ES-I3 (cell line): Measurements from ENCODE around the gene SCUBE1.

Source experiments
- H3K36me3 ChIP-seq: 2 replicates; pipeline ENCODE4 v1.6.1; 2013; ENCODE audit warnings: mild to moderate bottlenecking, low read length, control low read depth, moderate library complexity; ENCODE audit not compliant: insufficient read depth
- H3K4me1 ChIP-seq: 2 replicates; pipeline ENCODE4 v1.6.1; 2013; ENCODE audit warnings: mild to moderate bottlenecking, control low read depth, low read length; ENCODE audit not compliant: insufficient read depth
- H3K9ac ChIP-seq: 2 replicates; pipeline ENCODE4 v1.6.1; 2013; ENCODE audit warnings: low read depth, mild to moderate bottlenecking, low read length, moderate library complexity
- H3K9me3 ChIP-seq: 2 replicates; pipeline ENCODE4 v1.6.1; 2013; ENCODE audit warnings: mild to moderate bottlenecking, low read length, moderate library complexity; ENCODE audit not compliant: control insufficient read depth, insufficient read depth

SCUBE1 gene

GRCh38 chr22:43181321-43182076, 161.7 kb downstream of the SCUBE1 start:
- Histone ChIP-seq H3K4me1 (peaks cover 6% of the 10 kb centered on the region; the same call in 1 of the 2 replicates), H3K9me3 (no peaks in the 10 kb centered on the region), H3K9ac (no peak overlapping the region), H3K36me3 (peaks cover 7% of the 10 kb centered on the region)

- Histone ChIP-seq H3K9ac (no peak overlapping the region), H3K9me3 (no peaks in the 10 kb centered on the region), H3K36me3 (peaks cover 7% of the 10 kb centered on the region), H3K4me1 (peaks cover 4% of the 10 kb centered on the region; the same call in 1 of the 2 replicates)
Observed at GRCh38 chr22:43180670-43181069, 162.5 kb downstream of the SCUBE1 start.

GRCh38 chr22:43179911-43180195, 163.3 kb downstream of the SCUBE1 start:
- H3K36me3 ChIP-seq: peaks cover 7% of the 10 kb centered on the region
- H3K9me3 ChIP-seq: no peaks in the 10 kb centered on the region
- H3K4me1 ChIP-seq: no peaks in the 10 kb centered on the region
- H3K9ac ChIP-seq: no peak overlapping the region

- Histone ChIP-seq H3K36me3 (peaks cover 7% of the 10 kb centered on the region), H3K9me3 (no peaks in the 10 kb centered on the region), H3K4me1 (no peaks in the 10 kb centered on the region), H3K9ac (no peak overlapping the region)
Observed at GRCh38 chr22:43179146-43179910, 163.8 kb downstream of the SCUBE1 start.

GRCh38 chr22:43177479-43177878, 165.7 kb downstream of the SCUBE1 start:
- Histone ChIP-seq H3K36me3 (peaks cover 12% of the 10 kb centered on the region), H3K9ac (no peak overlapping the region), H3K4me1 (no peaks in the 10 kb centered on the region), H3K9me3 (no peaks in the 10 kb centered on the region)

GRCh38 chr22:43176090-43176489, 167.1 kb downstream of the SCUBE1 start:
- Histone ChIP-seq H3K9ac (no peak overlapping the region), H3K36me3 (peaks cover 14% of the 10 kb centered on the region), H3K9me3 (no peaks in the 10 kb centered on the region)

GRCh38 chr22:43174941-43175531, 168.1 kb downstream of the SCUBE1 start:
- Histone ChIP-seq H3K4me1 (no peaks in the 10 kb centered on the region), H3K9ac (no peak overlapping the region), H3K9me3 (no peaks in the 10 kb centered on the region), H3K36me3 (peaks cover 15% of the 10 kb centered on the region)

More at GRCh38 chr22:43176090-43176489, 167.1 kb downstream of the SCUBE1 start:
- no peaks in the 10 kb centered on the region for H3K4me1 ChIP-seq

- Histone ChIP-seq H3K36me3 (peaks cover 15% of the 10 kb centered on the region), H3K4me1 (no peaks in the 10 kb centered on the region), H3K9me3 (no peaks in the 10 kb centered on the region), H3K9ac (no peak overlapping the region)
Observed at GRCh38 chr22:43173976-43174720, 169.0 kb downstream of the SCUBE1 start.

- Histone ChIP-seq H3K4me1 (no peaks in the 10 kb centered on the region), H3K9ac (no peak overlapping the region), H3K36me3 (peaks cover 11% of the 10 kb centered on the region), H3K9me3 (no peaks in the 10 kb centered on the region)
Observed at GRCh38 chr22:43173566-43173965, 169.6 kb downstream of the SCUBE1 start.

- no peak overlapping the region for H3K9ac ChIP-seq
- no peaks in the 10 kb centered on the region for H3K4me1 ChIP-seq
- no peaks in the 10 kb centered on the region for H3K9me3 ChIP-seq
- peaks cover 10% of the 10 kb centered on the region for H3K36me3 ChIP-seq
Observed at GRCh38 chr22:43172191-43172590, 171.0 kb downstream of the SCUBE1 start.

- H3K36me3 ChIP-seq: peaks cover 10% of the 10 kb centered on the region
- no peaks in the 10 kb centered on the region for H3K9me3 ChIP-seq
- no peaks in the 10 kb centered on the region for H3K4me1 ChIP-seq
- H3K9ac ChIP-seq: no peak overlapping the region
Observed at GRCh38 chr22:43171607-43172006, 171.6 kb downstream of the SCUBE1 start.

GRCh38 chr22:43171019-43171491, 172.1 kb downstream of the SCUBE1 start:
- H3K9ac ChIP-seq: no peak overlapping the region

GRCh38 chr22:43170131-43170480, 173.1 kb downstream of the SCUBE1 start:
- no peaks in the 10 kb centered on the region for H3K4me1 ChIP-seq
- no peaks in the 10 kb centered on the region for H3K9me3 ChIP-seq
- H3K36me3 ChIP-seq: peaks cover 10% of the 10 kb centered on the region
- no peak overlapping the region for H3K9ac ChIP-seq

More at GRCh38 chr22:43171019-43171491, 172.1 kb downstream of the SCUBE1 start:
- no peaks in the 10 kb centered on the region for H3K9me3 ChIP-seq
- peaks cover 10% of the 10 kb centered on the region for H3K36me3 ChIP-seq
- no peaks in the 10 kb centered on the region for H3K4me1 ChIP-seq
